CD4-positive, alpha-beta T cell treated with Interleukin-6 for 4 hours (primary cell): ENCODE data around the gene C2CD4D.

Experiments
- DNase-seq: peaks from one replicate; pipeline ENCODE4 v3.0.0-alpha.2; 2020; ENCODE audit warnings: mixed read lengths

Gene C2CD4D

DNA sequence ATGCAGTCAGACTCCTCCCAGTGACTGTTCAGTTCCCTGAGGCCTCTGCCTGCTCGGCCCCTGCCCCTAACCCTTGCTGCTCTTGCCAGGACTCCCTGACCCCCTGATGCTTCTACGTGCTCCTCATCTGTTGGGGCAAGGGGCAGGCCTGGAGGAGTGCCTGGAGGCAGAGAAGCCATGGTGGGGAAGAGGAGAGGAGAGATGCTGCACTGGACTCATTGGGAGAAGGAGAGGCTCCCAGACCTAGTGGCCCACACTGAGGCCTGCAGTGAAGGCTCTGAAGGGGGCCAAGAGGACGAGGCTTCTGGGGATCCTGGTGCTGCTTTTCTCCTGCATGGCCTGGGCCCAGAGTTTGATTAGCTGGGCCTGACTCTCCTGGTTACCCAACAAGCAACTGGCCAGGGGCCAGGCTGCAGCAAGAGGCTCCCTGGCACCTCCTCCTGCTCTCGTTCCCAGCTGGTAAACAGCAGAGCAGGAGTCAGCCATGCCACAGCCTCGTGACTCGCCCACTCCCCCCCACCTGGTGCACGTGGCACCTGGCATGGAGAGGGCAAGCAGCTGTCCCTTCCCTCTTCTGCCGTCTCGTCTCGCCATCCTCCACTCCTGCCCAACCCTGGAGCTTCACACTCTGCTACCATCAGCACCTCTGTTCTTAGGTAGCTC lies 7.2 kb downstream of the C2CD4D start:
- DNase-seq, result no peak

DNA sequence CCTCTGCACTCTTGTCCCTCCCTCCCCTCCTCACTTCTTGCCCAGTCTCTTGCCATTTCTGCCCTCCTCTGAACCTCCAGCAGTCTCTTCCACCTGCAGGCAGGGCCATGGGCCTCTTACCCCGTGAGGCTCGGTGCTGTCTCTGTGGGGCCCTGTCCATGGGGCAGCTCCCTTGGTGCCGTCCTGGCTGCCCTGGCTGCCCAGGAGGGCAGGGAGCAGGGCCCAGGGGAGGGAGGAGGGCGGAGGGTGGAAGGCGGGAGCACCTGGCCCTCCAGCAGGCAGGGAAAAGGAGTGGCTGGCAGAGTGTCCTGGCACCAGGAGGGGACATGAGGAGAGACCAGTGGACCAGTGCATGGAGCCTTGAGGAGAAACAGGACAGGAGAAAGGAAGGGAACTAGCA lies 8.0 kb downstream of the C2CD4D start, which contains the start of gene RORC:
TSS of gene RORC (minus strand) at position 198 of the 400 bp plus-strand sequence. CDS start at position 160, 38 bp downstream.
- no peak for DNase-seq

DNA sequence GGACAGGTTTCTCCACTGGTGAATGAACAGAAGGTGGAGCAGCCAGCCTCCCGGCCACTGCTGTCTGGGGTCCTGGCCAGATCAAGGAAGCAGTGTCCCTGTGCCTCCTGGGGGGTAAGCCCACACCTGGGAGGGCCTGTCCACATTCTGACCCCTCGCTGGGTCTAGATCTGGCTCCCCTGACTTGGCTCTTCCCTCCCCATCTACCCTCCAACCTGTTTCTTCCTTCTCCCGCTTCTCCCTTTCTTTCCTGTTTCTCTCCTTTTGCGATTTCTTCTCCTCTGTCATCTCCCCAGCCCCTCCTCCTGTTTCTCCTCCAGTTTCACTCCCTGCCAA lies 8.4 kb downstream of the C2CD4D start:
- DNase-seq, result no peak

DNA sequence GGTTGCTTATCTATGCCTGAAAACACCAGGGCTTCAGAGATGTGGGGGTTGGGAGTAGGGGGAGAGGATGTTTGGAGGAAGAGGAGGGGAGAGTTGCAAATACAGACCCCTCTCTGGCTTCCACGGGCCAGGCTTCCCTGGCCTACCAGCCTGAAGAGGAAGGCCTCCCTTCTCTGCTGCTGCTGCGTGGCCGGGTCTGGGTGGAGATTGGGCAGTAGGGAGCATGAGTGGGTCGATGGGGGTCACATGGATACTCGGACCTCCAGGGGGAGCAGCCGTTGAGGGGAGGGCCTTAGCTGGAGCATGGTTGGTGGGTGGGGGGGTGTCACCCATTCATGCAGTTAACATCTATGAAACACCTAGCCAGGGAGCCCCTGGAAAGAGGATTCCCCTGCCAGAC lies 9.6 kb downstream of the C2CD4D start:
- no peak for DNase-seq

DNA sequence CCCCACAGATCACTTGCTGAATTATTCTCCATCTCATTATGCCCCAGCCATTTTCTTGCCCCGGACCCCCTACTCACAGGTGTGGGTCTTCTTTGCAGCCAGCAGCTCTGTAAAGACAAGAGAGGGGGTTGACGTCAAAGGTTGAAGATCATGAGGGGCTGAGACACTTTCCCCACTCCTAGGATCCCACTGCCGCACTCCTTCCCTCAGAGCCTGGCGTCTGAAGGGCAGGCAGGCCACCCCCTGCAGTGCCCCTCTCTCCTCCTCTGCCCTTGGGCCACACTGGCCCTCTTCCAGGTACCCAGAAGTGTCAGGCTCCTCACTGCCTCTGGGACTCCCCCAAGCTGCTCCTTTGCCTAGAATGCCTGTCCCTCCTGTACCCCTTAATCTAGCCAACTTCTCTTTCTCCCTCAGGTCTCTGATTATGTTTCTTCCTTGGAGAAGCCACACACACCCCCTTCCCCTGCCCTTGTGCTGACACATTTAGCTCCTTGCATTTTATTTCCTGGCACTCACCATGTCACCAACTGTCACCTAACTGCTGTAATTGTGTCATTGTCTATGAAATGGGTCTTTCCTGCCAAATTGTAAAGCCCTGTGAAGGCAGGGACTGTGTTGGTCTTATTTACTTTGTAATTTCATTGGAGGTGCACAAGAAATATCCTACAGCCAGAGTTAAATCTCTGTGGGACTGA lies 10.1 kb downstream of the C2CD4D start:
- DNase-seq, result no peak

DNA sequence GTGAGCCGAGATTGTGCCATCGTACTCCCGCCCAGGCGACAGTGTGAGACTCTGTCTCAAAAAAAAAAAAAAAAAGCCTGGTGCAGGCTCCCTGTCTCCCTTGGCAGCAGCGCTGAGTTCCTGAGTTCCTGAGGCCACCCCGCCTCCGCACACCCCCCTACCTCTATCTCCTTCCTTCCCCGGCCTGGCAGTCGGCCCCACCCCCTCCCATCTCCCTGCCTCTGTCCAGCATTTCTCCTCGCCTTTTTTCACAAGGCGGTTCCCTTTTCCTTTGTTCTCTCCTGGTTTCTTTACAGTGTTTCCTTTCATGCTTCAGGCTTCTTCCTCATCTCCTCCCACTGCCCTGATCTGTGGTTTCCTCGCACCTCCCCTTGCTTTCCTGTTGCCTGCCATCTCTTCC lies 10.7 kb downstream of the C2CD4D start:
- DNase-seq, result no peak

DNA sequence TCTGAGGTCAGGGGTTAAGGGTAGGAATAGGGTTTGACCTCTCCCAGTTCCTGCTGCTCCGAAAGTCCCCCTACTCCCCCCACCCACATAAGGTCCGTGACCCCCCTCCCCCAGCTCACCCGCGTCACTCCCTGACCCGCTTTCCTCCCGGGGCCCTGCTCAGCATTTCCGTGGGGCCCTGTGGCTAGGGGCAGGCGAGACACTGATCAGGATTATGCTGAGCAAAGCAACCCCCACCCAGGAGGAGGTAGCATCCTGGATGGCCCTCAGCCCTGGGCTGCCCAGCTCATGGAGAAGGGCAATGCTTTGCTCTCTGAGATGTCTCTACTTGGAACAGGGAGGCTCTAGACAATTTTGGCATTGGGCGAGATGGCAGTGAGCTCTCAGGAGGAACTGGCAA lies 11.8 kb downstream of the C2CD4D start:
- DNase-seq, result peak; percentile 42

DNA sequence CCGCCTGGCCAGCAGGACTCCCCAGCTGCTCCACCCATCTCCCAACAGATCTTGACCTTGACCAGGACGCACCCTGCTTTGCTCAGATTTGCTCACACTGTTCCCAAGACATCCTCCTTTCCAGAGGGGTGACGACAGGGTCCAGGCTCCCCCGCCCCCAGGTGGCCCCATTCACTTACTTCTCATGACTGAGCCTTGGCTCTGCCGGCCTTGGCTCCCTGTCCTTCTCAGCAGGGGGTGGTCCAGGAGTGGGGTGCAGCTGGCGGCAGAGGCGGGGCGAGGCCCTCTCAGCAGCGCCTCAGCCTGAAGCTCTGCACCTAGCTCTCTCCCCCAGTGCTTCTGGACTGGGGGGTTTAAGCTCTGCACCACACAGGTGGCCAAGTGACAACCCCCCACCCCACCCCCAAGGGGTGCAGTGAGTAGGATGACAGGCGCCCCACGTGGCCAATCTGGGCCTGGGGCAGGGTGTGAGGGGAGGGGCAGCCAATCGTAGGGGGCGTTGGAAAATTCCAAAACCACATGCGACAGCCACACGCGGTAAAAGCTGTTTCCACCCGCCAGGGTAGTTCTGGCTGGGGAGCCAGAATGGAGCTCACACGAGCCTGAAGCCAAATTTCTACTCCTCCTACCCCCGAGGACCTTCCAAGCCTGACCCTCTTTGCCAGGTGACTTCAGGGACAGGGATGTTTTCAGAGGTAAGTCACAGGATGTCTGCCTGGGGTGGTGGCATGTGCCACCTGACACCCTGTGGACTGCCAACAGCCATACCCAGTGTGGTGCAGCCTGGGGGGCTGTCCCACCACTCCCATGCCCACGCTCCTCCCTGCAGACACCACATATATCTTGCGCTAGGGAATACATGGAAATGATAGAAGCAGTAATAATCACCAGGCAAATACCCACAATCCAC lies 13.6 kb downstream of the C2CD4D start:
- DNase-seq, result peak; percentile 32

DNA sequence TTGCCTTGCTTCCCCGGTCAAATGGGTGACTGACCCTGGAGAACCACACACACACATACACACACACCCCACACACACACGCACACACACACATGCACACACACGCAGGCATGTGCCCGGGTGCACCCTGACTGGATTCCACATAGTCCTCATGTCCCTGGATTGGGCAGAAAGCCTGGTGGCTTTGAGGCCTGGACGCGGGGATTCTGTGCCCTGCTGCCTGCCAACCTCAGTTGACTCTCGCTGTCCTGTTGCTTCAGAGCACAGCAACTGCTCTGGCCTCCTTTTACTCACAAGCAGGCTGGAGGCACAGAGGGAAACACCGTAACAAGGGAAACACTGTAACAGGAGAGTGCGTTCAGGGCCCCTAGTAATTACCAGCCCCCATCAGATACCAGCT lies 14.4 kb downstream of the C2CD4D start:
- DNase-seq, result no peak

DNA sequence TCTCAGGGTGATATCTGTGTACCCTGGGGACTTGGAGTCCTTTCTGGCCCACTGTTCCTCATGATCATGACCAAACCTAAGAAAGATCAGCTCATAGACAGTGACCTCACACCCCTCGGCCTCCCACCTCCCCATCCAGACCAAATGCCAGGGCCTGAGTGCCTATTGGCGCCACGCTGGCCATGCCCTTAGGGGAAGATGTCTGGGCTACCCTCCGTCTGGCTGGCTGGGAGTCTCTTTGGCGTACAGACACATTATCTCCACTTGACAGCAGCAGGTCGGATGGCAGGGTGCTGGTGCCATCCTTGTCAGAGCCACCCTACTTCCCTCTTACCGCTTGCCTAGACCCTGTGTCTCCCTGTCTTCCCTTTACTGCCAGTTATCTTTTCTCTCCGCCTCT lies 16.4 kb downstream of the C2CD4D start:
- no peak for DNase-seq

DNA sequence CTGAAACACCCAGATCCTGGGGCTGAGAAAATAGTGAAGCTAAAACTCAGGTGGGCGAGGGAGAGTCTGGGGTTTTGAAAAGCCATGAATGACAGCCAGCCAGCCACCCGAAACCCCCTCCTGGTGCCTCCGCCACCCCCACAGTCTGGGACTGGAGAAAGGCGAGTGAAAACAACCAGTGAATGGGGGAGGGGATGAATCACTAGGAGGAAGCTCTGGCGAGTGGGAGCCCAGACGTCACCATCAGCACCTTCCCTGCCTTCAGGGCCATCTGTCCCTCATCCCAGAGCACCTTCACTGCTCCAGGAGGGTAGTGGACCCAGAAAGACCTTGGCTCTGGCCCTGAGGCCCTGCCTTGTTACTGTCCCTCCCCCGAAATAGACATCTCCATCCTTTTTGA lies 17.2 kb downstream of the C2CD4D start:
- DNase-seq, result no peak

DNA sequence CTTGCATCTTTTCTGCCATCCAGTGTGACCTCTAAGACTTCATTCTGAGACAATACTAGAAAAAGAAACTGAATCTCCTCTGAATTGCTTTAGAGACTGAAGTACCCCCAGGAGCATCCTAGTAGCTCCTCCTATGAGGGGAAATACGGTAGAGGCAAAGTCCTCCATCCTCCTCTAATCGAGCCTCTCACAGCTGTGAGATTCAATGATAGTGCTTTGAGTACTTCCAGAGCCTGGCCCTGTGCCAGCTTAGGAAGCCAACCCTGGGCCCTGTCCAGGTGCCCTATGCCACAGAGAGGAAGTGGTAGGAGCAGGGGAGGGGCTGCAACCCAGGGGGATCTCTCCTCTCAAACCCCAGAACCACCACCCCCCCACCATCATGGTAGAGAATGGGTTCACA lies 18.7 kb downstream of the C2CD4D start:
- DNase-seq, result peak; percentile 41

DNA sequence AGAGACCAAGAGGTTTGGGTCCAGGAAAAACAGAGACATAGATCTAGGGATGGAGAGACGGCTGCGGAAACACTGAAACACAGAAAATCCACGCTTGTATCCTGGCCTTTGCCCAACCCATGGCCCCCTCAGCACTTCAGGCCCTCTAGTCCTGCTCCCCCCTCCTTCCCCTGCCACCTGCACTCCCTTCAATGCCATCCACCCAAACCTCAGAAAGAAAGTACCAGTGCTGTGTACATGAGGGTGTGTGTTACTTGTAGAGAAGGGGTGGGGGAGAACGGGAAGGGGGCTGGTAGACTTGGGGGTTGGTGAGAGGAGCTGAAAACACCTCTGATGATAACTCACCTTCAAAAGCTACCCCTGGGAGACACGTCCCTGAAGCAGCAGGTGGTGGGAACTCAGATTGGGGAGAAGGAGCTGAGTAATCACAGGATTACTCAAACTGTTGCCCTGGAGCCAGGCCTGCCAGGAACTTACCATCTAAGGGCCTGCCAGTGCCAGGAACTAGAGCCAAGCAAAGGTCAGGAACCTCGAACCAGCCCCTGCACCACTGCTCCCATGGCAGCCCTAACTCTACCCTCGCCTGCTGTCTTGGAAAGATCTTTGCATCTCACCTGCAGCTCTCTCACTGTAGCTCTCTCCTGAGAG lies 19.5 kb downstream of the C2CD4D start:
- DNase-seq, result peak; percentile 27

DNA sequence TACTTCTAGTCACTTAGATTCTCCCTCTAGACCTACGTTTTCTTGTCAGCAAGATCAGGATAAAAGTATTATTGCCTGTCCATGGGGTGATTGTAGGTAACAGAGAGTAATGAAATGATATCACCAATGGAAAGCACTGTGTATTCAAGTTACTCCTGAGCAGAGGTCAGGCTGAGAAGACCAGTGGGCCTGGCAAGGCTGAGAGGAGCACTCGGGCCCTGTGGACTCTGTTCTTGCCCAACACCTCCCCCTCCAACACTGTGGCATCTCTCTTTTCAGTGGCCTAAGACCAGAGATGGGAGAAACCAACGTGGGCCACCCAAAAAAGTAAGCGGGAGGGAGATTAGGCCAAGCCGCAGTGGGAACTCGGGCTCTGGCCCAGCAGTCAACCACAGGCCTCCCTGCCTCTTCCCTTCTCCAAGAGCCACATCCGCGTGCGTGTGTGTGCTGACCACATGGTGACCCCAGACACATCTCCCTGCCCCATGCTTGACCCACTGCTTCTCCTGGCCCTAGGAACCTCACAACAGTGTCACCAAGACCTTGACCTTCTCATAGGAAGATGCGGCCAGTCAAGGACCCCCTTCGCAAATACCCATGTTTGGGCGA lies 20.3 kb downstream of the C2CD4D start:
- DNase-seq, result no peak

DNA sequence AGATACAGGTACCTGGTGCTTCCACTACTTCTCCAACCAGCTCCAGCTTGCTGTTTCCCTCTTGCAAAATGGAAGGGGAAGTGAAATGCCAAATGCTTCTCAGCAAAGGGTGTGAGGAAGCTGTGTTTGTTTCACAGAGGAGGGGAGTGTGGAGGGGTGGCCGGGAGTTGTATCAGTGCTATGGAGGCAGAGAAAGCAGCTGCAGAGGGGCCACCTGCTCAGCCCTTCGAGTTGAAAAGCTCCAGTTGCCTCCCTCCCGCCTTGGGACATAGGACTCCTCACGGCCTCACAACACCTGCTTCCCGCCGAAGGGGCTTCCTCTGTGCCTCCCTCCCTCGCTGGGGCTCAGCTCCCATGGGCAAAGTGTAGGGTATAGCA lies 22.3 kb downstream of the C2CD4D start:
- no peak for DNase-seq

DNA sequence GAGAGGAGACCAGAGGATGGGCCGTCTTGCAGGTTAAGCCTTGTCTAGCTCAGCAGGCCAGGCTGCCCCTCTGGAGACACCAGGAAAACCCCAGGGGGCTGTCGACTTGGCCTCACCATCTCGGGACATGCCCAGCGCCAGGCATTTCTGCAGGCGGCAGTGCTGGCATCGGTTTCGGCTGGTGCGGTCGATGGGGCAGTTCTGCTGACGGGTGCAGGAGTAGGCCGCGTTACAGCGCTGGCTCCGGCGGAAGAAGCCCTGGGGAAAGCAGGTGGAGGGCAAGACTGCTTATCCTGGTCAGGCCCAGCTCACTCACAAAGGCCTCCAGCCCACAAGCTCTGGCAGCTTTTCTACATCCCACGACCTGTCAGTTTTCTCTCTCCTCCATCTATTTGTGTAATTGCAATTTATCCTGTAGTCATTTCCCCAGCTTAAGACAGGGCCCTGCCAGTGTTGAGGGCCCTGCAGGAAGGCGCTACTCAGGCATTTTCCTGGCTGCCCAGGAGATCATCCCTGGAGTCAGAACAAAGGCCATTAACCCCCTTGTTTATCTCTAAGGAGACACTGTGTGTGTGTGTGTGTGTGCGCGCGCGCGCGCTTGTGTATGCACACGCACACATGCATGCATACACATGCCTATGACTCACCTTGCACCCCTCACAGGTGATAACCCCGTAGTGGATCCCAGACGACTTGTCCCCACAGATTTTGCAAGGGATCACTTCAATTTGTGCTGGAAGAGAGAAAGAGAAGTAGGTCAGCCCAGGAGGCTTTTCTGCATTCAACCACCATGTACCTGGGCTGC lies 22.9 kb downstream of the C2CD4D start:
- DNase-seq, result no peak

DNA sequence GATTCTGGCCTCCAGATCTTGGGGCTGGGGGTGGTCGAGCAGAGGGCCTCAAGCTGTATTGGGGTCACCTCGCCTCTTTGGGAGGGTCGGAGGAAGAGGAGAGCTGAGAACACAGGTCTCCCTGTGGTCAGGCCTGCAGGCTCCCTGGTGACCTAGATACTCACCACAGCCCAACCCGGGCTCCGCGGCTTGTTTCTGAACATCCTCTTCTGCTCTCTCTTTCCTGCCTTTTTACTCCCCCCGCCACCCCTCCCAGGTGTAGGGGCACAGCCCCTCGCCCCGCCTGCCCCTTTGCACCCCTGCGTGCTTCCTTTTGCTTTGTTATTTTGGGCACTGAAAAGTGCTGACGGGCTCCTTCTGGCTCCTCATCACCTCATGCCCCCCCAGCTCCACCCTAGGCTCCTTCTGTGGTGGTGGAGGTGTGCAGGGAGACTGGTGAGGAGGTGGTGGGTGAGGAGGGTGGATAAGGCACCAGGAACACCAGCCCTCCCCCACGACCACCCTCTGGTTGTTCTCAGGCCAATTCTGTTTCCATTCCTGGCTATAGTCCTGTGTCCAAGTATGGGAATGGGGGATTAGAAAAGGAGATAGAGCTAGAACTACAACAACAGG lies 23.8 kb downstream of the C2CD4D start:
- peak; percentile 72 for DNase-seq

DNA sequence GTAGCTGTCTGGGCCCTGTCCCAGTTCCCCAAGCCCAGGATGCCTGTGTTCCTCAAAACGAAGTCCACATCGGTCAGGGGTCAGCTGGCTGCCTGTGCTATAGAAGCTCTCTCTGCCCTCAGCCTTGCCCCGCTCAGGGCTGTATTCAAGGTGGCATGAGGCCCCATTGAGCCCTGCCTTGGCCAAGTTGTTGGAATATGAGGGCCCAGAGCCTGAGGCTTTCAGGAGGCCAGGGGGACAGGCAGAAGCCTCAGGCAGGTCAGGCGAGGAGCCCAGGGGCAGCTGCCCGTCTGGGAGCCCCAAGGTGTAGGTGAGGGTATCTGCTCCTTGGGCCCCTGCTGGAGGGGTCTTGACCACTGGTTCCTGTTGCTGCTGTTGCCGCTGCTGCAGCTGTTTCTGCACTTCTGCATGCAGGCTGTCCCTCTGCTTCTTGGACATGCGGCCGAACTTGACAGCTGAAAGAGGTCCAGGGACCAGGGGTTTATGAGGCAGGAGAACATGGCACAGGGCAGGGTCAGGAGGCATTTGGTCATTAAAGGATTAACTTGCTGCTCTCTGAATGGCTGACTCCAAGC lies 24.6 kb downstream of the C2CD4D start:
- no peak for DNase-seq

DNA sequence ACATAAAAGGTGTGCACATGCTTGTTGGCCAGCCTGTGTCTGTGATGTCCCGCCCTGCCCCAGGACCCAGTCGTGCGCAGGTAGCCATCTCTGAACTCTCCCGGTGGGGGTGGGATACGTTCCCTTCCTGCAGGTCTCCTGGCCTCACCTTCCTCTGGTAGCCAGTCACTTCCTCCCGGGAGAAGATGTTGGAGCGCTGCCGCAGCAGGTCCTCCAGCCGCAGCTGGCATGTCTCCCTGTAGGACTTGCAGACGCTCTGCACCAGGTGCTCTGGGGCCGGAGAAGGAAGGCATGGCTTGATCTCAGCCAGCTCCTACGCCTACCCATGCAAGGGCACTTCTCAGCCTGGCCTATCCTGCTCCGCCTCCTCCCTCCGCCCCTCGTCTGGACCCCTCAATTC lies 25.2 kb downstream of the C2CD4D start:
- no peak for DNase-seq

DNA sequence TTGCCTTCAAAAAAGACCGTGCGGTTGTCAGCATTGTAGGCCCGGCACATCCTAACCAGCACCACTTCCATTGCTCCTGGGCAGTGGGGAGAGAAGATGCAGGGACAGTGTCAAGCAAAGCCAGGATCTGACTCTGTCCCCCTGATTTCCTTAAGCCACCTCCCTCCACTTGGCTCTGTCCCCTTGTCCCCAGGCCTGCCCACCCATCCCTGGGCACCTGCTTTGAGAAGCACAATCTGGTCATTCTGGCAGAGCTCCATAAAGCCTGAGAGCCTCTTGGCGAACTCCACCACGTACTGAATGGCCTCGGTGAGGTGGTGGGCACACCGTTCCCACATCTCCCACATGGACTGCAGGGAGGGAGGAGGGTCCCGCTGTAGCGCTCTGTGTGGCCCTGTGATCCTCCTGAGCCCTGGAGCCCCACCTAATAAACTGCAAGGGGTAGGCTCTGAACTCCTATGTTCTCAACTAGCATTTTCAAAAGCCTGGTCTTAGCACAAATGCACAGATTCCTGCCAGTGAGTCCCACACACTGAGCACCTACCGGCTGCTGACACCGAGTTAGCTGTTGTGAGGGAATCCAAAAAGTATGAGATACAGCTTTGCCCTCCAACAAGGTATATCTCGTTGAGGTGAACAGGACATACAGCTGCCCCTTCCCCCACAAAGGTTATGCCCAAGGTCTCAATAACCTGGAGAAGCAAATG lies 26.2 kb downstream of the C2CD4D start:
- no peak for DNase-seq

DNA sequence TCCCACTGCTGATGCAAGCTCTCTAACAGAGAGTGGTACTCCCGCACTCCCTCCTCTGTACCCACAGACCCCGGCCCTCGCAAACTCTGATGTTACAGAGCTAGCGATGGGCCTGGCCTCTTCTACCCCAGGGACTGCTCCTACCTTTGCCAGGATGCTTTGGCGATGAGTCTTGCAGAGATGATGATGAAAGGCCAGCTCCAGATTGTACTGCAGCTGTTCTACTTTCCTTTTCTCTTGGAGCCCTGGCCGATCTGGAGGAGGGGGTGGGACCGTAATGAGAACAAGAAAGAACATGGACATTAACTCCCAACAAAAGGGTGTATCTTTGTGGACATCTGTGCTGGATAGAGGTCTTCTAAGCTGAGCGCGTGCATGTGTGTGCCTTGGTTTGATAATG lies 28.4 kb downstream of the C2CD4D start:
- no peak for DNase-seq
